Memory B cell (primary cell): ENCODE measurements around the gene PLAGL2.

Source experiments
- ATAC-seq: fragments of 150-1000 bp; cut with Tn5 transposase; 2 replicates; pipeline ENCODE4 v1.10.0; 2021; ENCODE audit warnings: low read depth, mild to moderate bottlenecking, moderate library complexity
- DNase-seq, 2 donors: peaks; one replicate each; pipeline ENCODE4 v3.0.0; 2022; ENCODE audit warnings: low spot score in 2 of 2
- H3K27ac Mint-ChIP-seq: one replicate; pipeline ENCODE4 v1.8.0; 2022; ENCODE audit warnings: mild to moderate bottlenecking, moderate library complexity, mixed read lengths
- H3K27me3 Mint-ChIP-seq: one replicate; pipeline ENCODE4 v1.8.0; 2022; ENCODE audit warnings: mixed read lengths
- H3K36me3 Mint-ChIP-seq: one replicate; pipeline ENCODE4 v1.8.0; 2022; ENCODE audit warnings: mild to moderate bottlenecking, mixed read lengths
- H3K4me1 Mint-ChIP-seq: one replicate; pipeline ENCODE4 v1.8.0; 2022; ENCODE audit warnings: mixed read lengths
- H3K4me3 Mint-ChIP-seq: one replicate; pipeline ENCODE4 v1.8.0; 2022; ENCODE audit warnings: mild to moderate bottlenecking, moderate library complexity, mixed read lengths
- H3K9me3 Mint-ChIP-seq: one replicate; pipeline ENCODE4 v1.8.0; 2022; ENCODE audit warnings: mixed read lengths

Gene PLAGL2

DNA sequence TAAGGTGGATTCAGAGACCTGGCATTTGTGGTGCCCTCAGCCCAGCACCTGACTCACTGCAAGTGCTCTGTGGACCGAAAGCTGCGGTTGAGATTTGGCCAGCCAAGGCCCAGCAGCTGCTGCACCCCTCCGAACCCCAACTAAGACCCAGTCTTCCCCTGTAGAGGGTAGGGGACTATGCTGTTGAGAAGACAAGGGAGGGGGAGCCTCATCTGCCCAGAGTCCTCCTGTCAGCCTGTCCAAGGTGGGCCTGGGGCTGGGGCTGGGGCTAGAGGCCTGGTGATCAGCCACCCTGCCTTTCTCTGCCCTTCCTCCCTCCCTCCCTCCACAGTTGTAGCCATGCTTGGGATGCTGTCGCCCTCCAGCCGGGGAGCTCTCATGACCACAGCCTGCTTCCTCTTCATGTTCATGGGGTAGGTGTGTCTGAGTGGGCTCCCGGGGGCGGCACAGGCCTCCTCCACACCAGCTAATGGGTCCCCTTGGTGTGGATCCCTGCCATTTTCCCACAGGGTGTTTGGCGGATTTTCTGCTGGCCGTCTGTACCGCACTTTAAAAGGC lies 57.2 kb downstream of the PLAGL2 start:
- no peak for ATAC-seq
- Mint-ChIP-seq H3K4me3 (no peak overlapping the region), H3K9me3 (no peaks in the 10 kb centered on the region), H3K27me3 (no peaks in the 10 kb centered on the region), H3K27ac (no peak overlapping the region), H3K36me3 (peaks cover 28% of the 10 kb centered on the region), H3K4me1 (no peaks in the 10 kb centered on the region)
- no peak for DNase-seq

DNA sequence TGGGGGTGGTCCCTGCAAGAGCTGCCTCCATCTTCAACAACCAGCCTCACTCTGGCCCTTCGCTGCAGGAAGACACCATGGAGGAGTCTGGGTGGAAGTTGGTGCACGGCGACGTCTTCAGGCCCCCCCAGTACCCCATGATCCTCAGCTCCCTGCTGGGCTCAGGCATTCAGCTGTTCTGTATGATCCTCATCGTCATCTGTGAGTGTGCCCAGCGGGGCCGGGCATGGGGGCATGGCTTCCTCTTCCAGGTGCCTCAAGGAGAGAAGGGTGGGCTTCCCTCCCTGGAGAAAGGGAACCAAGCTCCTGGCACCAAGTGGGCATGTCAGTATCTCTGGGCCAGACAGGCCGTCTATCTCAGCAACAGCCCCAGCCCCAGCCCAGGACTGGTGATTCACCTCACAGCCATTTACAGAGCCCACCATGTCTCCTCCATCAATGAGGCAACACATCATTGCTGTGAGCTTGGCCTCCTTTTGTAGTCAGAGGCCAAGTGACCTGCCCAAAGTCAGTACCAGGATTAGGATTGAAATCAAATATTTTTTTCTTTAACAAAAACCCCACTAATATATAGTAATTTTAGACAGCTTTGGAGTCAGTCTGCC lies 57.9 kb downstream of the PLAGL2 start:
- no peaks in the 10 kb centered on the region for H3K4me1 Mint-ChIP-seq
- DNase-seq (no peak), ATAC-seq (no peak)
- no peak overlapping the region for H3K4me3 Mint-ChIP-seq
- no peak overlapping the region for H3K27ac Mint-ChIP-seq
- peaks cover 30% of the 10 kb centered on the region for H3K36me3 Mint-ChIP-seq
- no peaks in the 10 kb centered on the region for H3K9me3 Mint-ChIP-seq
- H3K27me3 Mint-ChIP-seq = no peaks in the 10 kb centered on the region

DNA sequence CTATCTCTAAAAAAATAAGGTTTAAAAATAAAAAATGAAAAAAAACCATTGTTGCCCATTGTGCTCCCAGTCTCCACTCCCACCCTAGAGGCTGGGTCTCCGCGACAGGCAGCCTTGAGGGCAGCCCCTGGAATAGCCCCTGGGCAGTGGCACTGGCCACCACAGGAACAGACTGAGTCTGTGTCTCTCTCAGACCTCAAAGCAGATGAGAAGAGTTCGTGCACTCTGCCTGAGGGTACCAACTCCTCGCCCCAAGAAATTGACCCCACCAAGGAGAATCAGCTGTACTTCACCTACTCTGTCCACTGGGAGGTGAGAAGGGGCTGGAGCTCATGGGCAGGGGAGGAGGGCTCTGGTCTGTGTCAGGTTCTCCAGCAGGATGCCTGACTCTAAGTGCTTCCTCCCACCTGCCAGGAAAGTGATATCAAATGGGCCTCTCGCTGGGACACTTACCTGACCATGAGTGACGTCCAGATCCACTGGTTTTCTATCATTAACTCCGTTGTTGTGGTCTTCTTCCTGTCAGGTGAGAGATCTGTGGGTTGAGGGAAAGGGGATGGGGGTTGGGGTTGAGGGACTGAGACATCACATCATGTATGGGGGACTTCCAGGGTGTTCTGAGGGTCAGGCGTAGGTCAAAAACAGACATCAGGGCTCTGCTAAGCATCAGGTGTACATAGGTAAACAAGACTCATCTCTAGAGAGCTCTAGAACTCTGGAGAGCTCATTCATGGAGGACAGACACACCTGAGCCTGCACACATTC lies 62.5 kb downstream of the PLAGL2 start:
- Mint-ChIP-seq H3K36me3 (peaks cover 42% of the 10 kb centered on the region), H3K9me3 (no peaks in the 10 kb centered on the region), H3K27ac (no peak overlapping the region), H3K4me1 (no peaks in the 10 kb centered on the region), H3K4me3 (no peak overlapping the region), H3K27me3 (no peaks in the 10 kb centered on the region)
- DNase-seq = no peak
- no peak for ATAC-seq

DNA sequence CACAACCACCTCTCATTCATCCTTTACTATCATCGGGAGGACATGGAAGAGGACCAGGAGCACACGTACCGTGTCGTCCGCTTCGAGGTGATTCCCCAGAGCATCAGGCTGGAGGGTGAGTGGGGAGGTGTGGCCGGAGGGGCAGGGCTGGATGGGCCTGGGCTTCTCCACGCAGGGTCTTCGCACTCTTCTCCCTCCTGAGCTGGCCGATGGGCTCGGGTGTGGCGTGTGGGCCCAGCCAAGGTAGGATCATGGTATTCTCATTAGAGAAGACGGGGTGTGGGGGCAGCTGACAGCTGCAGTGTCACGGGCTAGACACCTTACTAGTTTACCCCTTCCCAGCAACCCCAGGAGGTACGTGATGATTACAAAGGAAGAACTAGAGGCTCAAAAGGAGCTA lies 64.6 kb downstream of the PLAGL2 start:
- Mint-ChIP-seq H3K27ac (no peak overlapping the region), H3K36me3 (peaks cover 53% of the 10 kb centered on the region), H3K9me3 (no peaks in the 10 kb centered on the region), H3K4me3 (no peak overlapping the region), H3K27me3 (no peaks in the 10 kb centered on the region), H3K4me1 (peaks cover 5% of the 10 kb centered on the region)
- DNase-seq (no peak), ATAC-seq (no peak)
